GM06990 (cell line): ENCODE results near the gene EYA2.

ENCODE experiments used
- DNase-seq: peaks from one replicate; pipeline ENCODE4 v3.0.0-alpha.2; 2011; ENCODE audit not compliant: insufficient read length; ENCODE audit errors: extremely low read depth
- H3K27me3 ChIP-seq: replicated peaks from 2 replicates; pipeline ENCODE4 v1.6.0; 2011; ENCODE audit warnings: low read length; ENCODE audit not compliant: control insufficient read depth, insufficient read depth
- H3K36me3 ChIP-seq: 2 replicates; pipeline ENCODE4 v1.5.1; 2011; ENCODE audit warnings: low read length; ENCODE audit not compliant: control insufficient read depth, insufficient read depth
- H3K4me3 ChIP-seq: replicated peaks from 2 replicates; pipeline ENCODE4 v1.5.1; 2011; ENCODE audit warnings: low read depth, mild to moderate bottlenecking, control low read depth, low read length
- CTCF ChIP-seq: IDR thresholded peaks from 2 replicates; pipeline ENCODE4 v1.5.1; 2011; ENCODE audit warnings: low read length, control low read depth, mild to moderate bottlenecking, inconsistent platforms; ENCODE audit not compliant: insufficient read depth, poor library complexity, severe bottlenecking

Gene EYA2

GRCh38 chr20:46903256-46903655 lies 8.6 kb downstream of the EYA2 start:
- H3K36me3 ChIP-seq: no peaks in the 10 kb centered on the region; the same call in 1 of the 2 replicates
- TF ChIP-seq CTCF: no peak
- DNase-seq: no peak
- no peaks in the 10 kb centered on the region for H3K27me3 ChIP-seq
- no peak overlapping the region for H3K4me3 ChIP-seq

GRCh38 chr20:46903937-46904336 lies 9.3 kb downstream of the EYA2 start:
- Histone ChIP-seq H3K27me3 (no peaks in the 10 kb centered on the region), H3K4me3 (no peak overlapping the region), H3K36me3 (no peaks in the 10 kb centered on the region; the same call in 1 of the 2 replicates)
- no peak for DNase-seq
- TF ChIP-seq CTCF: no peak

DNA sequence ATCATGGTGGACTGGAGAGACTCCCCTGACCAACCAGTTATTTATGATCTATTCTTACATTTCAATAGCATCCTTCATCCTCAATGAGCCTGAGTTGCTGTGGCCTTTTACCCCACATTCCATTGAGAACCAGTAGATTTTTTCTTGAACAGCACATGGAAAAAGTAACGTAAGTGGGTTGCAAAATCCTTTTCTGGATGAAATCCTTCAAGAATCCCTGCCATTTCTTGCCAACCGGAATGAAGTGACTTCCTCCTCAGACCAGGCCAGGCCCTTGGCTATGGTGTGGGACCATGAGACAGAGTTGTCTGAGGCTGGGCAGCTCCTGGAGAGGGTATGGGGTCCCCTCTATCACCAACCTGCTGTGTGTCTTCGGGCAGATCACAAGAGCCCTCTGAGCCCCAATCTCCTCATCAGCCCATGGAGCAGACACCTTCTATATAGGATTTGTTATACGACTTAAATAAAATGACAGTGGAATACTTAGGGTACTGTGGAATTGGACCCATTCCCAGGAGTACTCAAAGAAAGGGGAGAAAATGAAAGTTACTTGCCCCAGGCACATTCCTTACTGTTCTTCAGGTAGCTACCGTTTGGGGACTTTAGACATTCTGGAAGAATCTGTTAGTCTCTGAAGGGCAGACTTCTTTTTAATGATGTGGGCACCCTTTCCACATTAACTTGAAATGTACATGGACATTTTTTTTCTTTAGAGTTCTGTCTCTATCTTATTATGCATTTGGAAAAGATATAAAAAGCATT lies 10.9 kb downstream of the EYA2 start:
- Histone ChIP-seq H3K4me3 (no peak overlapping the region), H3K36me3 (no peaks in the 10 kb centered on the region; the same call in 1 of the 2 replicates), H3K27me3 (no peaks in the 10 kb centered on the region)
- no peak for DNase-seq
- TF ChIP-seq CTCF: no peak

- no peak overlapping the region for H3K4me3 ChIP-seq
- no peak for TF ChIP-seq CTCF
- DNase-seq: no peak
- H3K36me3 ChIP-seq: no peaks in the 10 kb centered on the region; the same call in 1 of the 2 replicates
- H3K27me3 ChIP-seq: no peaks in the 10 kb centered on the region
Observed at GRCh38 chr20:46913329-46914044, 18.8 kb downstream of the EYA2 start.

GRCh38 chr20:46914789-46915379 lies 20.2 kb downstream of the EYA2 start:
- no peaks in the 10 kb centered on the region for H3K27me3 ChIP-seq
- no peak for TF ChIP-seq CTCF
- no peak for DNase-seq
- H3K36me3 ChIP-seq: no peaks in the 10 kb centered on the region; the same call in 1 of the 2 replicates
- H3K4me3 ChIP-seq: no peak overlapping the region
